IPS DF 4.7 (cell line): ENCODE results near the gene RASA4B.
"Not testable (repeated sequence)": the region's sequence is repeated elsewhere in the genome, so short reads cannot be mapped to it uniquely, and the experiment has no call there.

Experiments
- DNase-seq: peaks from one replicate; pipeline ENCODE4 v3.0.0-alpha.2; 2013; ENCODE audit warnings: low spot score; ENCODE audit errors: extremely low read depth

RASA4B gene

DNA sequence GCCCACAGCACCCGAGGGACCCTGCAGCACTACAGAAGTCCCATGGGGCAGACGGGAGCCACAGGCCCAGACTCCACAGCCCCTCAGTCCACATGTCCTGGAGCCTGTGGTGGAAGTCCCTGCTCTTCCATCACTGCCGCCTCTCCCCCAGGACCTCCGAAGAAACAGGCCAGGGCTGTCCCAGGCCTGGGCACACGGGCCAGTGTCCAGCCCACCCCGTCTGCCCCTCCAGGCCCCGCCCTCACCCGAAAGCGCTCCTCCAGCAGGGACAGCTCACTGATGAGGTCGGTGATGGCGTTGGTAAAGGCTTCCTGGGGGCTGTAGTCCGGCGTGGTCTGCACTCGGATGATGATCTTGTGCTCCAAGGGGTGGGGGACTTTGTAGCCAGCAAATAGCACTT, 43.5 kb downstream of the RASA4B start:
- not testable (repeated sequence) for DNase-seq

DNA sequence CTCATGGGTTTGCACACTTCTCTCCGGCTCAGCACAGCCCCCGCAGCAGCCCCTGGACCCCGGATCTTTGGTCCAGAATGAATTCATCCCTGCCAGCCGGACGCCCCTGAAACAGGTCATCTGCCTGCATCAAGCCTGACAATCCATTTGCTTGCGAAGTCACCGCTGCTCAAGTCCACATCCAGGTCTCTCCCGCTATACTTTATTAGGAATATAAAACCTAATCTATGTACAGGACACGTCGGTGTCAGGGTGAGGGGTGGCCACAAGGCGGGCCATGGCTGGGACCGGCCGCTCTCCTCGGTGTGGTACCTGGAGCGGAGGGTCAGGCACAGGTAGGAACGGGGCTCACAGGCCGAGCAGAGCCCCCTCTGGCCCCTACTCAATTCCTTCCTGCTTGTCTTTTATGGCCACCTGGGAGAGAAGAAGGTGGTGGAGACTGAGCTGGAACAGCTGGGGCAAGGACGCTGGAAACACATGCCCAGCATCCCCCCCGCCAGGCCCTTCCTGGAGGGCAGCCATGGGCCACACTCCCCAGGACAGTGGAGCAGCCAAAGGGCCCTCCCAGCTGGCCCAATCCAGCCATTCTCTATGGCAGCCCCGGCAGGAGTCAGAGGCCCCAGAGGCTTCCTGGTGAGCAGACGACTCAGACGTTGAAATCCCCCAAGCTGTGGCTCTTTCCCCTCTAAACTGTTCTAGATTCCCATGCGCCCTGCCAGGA, 44.1 kb downstream of the RASA4B start:
- DNase-seq: no peak

DNA sequence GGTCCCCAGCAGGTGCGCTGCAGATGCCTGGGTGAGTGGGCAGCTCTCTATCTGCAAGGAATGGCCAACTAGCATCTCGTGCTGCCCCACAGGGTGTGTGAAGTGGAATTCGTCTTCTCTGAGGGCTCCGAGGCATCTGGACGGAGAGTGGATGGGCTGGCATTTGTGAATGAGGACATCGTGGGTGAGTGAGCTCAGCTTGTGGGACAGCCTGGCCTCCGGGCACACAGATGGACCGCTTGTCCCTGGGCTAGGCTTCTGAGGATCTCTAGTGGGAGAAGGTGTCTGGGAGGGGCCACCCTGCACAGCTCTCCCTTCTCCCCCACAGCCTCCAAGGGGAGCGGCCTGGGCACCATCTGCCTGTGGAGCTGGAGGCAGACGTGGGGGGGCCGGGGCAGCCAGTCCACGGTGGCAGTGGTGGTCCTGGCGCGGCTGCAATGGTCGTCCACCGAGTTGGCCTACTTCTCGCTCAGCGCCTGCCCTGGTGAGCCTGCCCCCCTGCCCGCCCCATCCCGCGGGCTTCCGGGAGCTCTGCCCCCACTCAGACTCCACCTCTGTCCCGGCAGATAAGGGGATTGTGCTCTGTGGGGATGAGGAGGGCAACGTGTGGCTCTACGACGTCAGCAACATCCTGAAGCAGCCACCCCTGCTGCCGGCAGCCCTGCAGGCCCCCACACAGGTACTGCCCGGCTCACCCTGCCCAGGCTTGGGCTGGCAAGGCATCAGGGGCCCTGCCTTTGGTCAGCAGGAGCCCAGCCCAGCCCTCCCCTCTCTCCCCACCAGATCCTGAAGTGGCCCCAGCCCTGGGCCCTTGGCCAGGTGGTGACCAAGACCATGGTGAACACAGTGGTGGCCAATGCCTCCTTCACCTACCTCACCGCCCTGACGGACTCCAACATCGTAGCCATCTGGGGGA, 45.2 kb downstream of the RASA4B start:
- no peak for DNase-seq

DNA sequence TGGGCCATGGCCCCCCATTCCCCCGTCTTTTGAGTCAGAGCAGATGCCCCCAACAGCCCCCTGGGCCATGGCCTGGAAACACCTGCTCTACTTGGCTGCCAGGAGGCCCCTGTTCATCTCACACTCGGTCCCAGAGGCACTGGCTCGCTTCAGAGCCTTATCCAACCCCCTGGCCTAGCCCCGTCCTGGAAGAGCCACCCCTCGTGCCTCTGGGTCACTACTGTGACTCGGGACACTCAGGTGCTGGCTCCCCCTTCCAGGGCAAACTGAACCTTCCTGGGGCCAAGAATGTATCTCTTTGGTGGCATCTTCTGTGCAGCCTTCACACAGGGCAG, 45.8 kb downstream of the RASA4B start:
- no peak for DNase-seq

DNA sequence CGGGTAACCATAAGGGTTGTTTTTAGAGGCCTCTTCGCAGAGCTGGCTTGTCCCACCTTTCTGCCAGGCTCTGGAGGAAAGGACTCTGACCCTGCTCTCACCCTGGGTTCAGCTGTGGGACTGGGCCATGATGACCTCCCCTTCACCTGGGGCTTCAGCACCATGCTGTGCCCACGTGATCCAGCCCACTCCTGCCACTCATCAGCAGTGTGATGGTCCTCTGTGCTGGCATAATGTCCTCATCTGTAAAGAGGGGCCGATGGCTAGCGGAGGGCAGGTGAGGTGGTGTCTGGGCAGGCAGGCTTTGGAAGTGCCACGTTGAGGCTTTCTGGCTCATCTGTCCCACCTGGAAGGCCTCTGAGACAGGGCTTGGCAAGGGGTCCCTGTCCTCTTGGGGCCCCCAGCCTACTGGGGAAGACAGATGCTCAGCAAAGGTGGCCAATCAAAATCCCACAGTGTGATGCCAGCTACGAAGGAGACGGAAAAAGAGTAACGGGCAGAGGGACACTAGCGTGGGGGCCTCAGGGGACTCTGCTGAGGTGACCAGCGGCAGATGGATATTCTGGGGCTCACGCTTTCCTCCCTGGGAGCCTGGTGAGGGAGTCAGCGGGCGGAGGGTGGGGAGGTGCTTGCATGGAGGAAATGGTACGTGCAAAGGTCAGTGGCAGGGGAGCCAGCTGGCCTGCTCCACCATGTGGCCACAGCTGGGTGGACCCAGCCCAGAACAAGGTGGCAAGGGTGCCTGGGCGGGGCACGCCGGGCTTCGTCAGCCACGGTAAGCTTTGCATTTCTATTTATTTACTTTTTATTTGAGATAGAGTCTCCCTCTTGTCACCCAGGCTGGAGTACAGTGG, 47.4 kb downstream of the RASA4B start:
- no peak for DNase-seq

DNA sequence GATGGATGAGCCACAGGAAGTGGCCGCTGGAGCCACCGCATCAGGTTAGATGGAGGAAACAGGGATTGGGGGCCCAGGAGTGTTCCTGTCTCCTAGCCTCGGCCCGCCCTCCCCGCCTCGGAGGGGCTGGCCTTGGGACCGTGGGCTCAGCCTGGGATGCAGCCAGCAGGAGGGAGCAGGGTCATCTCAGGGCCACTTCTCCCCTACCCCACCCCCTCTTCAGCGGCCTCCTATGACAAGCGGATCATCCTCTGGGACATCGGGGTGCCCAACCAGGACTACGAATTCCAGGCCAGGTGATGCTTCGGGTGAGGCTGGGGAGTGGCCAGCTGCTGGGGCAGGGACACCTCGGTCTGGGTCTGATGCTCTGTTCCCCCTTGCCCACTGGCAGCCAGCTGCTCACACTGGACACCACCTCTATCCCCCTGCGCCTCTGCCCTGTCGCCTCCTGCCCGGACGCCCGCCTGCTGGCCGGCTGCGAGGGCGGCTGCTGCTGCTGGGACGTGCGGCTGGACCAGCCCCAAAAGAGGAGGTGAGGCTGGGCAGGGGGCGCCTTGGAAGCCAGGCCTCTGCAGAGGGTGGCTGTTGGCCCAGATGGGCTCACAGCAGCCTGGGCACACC, 48.1 kb downstream of the RASA4B start:
- DNase-seq: no peak

DNA sequence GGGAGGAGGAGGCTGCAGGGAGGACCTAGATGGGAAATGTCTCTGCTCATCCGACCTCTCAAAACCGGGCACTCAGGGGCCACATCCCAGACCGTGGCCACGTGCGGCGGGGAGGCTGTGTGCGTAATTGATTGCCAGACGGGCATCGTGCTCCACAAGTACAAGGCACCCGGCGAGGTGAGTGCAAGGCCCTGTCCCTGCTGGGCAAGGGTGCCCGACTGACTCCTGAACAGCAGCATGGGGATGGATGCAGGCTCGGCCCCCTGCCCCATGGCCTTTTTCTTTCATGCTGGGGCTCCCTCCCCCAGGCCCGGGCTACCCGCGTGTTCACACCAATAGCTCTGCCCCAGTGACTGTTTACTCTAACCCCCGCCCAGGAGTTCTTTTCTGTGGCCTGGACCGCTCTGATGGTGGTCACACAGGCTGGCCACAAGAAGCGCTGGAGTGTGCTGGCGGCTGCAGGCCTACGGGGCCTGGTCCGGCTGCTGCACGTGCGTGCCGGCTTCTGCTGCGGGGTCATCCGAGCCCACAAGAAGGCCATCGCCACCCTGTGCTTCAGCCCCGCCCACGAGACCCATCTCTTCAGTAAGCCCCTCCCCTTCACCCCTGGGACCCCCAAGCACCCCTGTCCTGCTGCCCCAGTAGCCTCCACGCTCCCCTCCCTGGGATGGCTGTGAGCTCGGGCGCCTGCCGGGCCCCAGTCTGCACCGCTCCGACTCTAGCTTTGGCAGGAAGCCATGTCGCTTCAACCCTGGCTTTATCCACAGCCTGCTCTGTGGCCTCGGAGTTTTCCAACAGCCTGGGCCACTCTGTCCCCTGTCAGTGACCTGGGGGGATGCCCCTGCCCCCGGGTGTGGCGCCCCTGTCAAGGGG, 48.9 kb downstream of the RASA4B start:
- no peak for DNase-seq

DNA sequence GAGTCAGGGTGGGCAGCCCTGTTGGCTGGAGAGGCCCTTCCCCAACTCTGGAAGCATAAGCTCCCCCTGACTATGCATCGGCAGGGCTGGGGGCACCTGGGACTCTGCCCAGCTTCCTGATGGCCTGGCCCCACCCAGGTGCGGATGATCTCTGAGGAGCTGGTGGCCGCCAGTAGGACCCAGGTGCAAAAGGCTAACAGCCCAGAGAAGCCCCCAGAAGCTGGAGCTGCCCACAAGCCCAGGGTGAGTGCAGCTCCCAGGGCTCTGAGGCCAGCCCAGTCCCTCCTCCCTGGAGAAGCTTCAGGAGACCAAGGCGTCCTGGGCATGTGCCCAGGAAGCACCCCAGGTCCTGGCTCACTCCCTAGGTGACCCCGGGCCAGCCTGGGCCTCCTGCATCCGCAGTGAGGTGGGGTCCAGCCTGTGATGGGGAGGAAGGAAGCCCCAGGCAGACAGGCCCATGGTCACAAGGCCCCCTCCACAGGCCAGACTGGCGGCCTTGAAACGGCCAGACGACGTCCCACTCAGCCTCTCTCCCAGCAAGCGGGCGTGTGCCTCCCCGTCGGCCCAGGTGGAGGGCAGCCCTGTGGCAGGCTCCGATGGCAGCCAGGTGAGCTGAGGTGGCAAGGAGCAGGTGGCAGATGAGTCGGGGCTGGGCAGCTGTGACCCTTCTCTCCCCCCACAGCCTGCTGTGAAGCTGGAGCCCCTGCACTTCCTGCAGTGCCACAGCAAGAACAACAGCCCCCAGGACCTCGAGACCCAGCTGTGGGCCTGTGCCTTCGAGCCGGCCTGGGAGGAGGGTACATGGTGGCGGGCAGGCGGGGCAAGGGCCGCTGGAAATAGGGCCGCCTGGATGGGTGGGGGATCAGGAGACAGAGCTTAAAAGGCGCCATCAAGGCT, 49.7 kb downstream of the RASA4B start:
- DNase-seq: no peak

DNA sequence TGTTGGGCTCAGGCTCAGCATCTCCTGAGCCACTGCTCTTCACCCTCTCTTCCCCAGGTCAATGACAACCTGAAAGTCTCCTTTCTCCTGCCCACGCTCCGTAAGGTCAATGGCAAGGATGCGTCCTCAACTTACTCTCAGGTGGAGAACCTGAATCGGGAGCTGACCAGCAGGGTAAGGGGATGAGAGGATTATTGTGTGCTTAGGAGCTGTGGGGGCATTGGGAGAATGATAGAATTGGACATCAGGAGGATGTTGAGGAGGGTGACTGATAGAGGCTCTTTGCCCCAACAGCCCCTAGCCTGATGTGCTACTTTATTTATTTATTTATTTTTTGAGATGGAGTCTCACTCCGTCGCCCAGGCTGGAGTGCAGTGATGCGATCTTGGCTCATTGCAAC, 51.5 kb downstream of the RASA4B start:
- DNase-seq: no peak

DNA sequence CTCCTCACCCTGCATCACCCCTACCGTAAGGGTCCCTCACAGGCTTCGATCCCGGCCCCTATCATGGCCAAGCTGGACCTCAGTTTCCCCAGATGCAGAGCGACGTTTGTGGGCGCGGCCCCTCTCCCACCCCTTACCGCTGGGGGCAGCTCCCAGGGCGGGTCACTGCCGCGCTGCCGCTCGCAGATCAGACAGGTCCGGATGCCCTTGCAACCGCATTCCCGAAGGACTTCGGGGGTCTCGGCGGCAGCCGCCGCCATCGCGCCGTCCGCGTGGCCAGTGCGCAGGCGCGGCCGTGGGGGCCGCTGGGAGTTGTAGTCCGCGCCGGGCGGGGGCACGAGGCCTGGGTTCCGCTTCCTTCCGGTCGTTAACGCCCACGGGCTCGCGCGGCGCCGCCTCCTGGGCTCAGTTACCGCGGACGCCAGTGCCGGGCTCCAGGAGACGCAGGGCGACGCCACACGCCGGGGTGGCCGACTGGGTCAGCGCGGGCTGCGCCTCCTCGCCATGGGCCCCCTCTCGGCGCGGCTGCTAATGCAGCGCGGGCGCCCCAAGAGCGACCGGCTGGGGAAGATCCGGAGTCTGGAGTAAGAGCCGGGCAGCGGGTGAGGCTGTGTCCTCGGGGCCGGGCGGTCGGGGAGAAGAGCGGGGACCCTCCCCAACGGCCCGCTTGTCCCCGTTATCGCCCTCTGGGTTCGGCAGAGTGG, 52.8 kb downstream of the RASA4B start, which contains the start of the genes ALKBH4 and LRWD1:
ALKBH4 (minus strand) TSS at position 287 of the 704 bp plus-strand sequence; CDS start at position 260, 27 bp downstream.
LRWD1 (plus strand) TSS at position 408 of the 704 bp plus-strand sequence; CDS start at position 505, 97 bp downstream.
- DNase-seq: peak; percentile 60

DNA sequence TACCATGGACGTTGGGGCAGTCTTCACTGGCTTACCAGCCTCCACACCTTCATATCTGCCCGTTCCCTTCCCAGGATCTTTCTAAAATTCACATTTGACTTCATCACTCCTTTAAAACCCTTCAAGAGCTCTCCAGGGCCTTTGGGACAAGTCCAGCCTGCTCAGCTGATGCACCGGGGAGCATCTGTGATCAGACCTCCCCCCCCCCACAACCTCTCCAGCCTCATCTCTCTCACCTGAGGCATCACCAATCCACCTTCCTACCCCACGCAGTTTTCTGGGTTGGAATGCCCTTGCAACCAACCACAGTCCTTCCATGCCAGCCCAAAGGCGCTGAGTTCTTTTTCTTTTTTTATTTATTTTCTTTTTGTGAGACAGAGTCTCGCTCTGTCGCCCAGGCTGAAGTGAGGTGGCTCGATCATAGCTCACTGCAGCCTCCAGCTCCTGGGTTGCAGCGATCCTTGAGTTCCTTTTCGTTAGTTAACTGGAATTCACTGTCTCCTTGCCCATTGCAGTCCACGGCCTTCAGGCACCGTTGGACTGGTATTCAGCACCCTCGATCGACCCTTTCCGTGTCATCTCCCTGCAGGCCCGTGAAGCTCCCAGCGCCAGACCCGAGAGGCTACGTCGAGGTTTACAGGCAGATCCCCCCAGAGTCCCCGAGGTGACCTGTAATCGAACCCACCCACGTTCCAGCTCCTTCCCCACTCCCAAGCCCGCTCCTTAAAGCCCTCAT, 53.6 kb downstream of the RASA4B start:
- no peak for DNase-seq

DNA sequence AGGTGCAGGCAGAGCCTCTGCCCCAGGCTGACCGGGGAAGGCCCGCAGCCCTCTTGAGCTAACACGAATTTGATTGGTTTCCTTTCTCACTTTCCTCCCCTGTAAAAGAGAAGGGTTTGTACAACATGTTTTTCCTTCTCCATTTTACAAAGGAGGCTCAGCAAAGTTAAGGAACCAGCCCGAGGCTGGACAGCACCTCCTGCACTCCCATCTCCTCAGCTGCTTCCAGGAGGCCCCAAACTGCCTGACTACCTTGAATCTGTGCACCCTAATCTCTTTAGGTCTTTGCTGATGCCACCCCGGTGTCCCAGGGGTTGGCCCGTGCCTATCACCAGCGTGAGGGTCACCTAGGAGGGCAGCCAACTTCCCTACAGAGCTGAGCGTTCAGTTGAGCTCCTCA, 57.1 kb downstream of the RASA4B start:
- no peak for DNase-seq

DNA sequence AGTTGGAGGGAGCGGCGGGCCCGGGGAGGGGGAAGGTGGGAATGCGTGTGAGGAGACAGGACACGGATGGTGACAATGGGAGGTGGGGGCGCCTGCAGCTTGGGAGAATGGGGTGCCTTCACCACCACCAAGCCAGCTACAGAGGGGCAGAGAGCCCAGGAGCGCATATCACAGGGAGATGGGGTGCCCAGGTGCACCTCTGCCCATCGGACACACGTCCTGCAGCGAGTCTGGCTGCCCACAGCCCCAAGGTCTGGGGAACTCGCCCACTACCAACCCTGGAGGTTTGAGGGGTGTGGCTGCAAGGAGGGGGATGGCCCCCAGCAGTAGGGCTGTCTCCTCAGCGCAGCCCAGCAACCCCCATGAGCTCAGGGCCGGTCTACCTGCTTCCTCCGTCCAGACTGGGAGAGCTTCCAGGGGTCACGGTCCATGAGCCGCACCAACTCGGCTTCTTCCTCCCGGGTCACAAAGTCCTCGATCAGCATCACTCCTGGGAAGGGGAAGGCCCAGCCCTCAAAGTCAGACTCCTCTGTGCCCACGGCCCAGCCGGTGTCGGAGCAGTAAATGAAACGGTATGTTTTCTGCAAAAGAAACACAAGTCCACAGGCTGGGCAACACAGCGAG, 58.2 kb downstream of the RASA4B start:
- no peak for DNase-seq

DNA sequence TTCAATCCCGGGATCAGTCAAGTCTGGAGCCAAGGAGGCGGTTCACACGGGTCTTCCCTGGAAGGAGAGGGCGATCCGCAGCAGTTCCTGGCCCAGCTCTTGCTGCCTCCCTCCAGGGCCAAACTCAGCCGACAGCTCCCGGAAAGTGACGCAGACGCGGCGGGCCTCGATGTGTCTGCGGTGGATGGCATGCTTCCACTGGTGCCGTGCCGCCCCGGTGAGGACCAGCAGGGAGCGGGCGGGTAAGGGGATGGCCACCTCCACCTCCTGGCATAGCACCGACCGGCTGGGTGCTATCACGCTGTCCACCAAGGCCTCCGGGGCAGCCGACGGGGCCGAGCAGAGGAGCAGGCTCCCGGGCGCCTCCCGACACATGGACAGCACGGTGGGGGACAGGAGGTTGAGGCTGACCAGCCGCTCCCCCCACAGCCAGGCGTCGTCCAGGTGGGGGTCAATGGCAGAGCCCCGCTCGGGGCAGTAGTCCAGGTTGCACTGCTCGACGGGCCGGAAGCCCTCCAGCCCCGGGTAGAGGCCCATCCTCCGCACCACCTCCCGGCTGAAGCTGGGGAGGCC, 60.1 kb downstream of the RASA4B start:
- no peak for DNase-seq

DNA sequence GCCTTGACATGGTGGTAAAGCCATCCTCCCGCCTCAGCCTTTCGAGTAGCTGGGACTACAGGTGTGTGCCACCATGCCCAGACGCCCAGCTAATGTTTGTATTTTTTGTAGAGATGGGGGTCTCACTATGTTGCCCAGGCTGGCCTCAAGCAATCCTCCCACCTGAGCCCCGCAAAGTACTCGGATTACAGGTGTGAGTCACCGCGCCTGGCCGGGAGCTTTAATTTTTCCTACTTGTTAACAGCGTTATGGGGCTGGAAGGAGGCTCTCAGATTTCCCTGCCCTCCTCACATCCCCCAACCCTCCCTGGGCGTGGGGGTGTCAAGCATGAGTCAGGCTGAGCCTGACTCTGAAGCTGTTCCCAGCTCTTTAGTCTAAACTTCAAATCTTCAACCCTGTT, 61.2 kb downstream of the RASA4B start:
- DNase-seq: no peak

DNA sequence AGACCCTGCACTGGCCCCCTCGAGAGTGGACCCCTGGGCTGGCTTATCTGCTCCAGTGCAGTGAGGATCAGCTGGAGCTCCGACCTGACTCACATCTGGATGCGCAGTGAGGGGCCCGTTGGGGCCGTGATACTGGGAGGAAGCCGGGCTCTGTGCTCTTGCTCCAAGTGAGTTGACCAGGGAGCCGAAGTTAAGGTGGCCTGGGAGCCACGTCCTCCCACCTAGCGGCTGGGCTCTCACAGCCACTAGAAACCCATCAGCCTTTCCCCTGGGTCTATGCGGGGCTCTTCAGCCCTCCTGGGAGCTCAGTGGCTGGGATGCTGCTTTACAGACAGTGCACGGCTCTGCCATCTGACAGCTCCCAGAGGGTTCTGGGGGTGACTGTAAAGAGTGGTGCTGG, 62.0 kb downstream of the RASA4B start:
- no peak for DNase-seq

DNA sequence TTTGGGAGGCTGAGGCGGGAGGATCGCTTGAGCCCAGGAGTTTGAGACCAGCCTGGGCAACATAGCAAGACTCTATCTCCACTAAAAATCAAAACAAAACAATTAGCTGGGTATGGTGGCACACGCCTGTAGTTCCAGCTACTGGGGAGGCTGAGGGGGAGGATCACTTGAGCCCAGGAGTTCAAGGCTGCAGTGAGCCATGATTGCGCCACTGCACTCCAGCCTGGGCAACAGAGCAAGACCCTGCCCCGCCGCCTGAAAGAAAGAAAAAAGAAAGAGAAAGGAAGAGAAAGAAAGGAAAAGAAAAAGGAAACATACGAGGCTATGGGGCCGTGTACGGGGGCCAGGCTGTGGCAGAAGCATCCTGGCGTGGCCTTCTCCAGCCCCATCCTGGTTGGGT, 62.6 kb downstream of the RASA4B start:
- DNase-seq: not testable (repeated sequence)
